Epithelial cell of proximal tubule (primary cell): Measurements from ENCODE around the gene TOPAZ1. TPM values are rescaled to one million over a fixed set of nuclear protein-coding genes. Genes with fewer than 3 reads are reported as not detected.

Source experiments
- DNase-seq: peaks from one replicate; pipeline ENCODE4 v3.0.0-alpha.2; 2011; ENCODE audit warnings: low read depth
- H3K4me3 ChIP-seq: 2 replicates; pipeline ENCODE4 v1.5.1; 2011; ENCODE audit warnings: low read depth, mild to moderate bottlenecking, low read length
- CTCF ChIP-seq: conservative IDR thresholded peaks from 2 replicates; pipeline ENCODE4 v1.5.1; 2012; ENCODE audit warnings: low read depth, mild to moderate bottlenecking, low read length
- total RNA-seq: library from RNA; depleted of rRNA; stranded (reverse); fragments of >200 nt; gene quantifications from 2 replicates; pipeline ENCODE4 v1.2.3, GENCODE V29; 2015

TOPAZ1 gene
- total RNA-seq: not detected in 2 replicates

- DNase-seq: no peak
- H3K4me3 ChIP-seq: no peak within 1 kb of the TSS
- TF ChIP-seq CTCF: no peak
Observed at GRCh38 chr3:44241706-44242105, at the start of gene TOPAZ1. Gene TOPAZ1 (plus strand): TSS chr3:44241886. CDS start chr3:44242054, 168 bp downstream.

GRCh38 chr3:44198284-44199269 is 43.1 kb upstream of the TOPAZ1 start:
- H3K4me3 ChIP-seq: no peak overlapping the region
- peak; percentile 40 for DNase-seq
- peak; percentile 97 for TF ChIP-seq CTCF

DNA sequence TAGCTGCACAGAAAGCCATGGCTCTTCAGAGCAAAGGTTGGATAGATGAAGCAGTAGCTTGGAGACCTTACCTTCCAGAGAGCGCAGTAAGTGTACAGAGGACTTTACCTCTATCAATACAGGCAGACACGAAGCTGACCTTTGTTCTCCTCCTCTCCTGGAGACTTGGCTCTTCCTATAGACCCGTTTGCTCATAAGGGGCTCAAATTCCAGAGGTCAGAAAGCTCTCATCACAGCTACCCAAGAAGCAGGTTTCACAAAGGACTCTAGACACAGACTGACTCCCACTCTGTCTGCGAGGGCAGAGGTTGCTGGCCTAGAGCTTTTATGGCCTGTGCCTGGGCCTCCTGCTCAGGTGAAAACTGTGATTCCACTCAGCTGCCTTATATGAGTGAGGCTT is 35.4 kb upstream of the TOPAZ1 start:
- DNase-seq: no peak
- no peak overlapping the region for H3K4me3 ChIP-seq
- no peak for TF ChIP-seq CTCF

- DNase-seq: no peak
- H3K4me3 ChIP-seq: no peak overlapping the region
- TF ChIP-seq CTCF: no peak
Observed at GRCh38 chr3:44206862-44207652, 34.6 kb upstream of the TOPAZ1 start.

DNA sequence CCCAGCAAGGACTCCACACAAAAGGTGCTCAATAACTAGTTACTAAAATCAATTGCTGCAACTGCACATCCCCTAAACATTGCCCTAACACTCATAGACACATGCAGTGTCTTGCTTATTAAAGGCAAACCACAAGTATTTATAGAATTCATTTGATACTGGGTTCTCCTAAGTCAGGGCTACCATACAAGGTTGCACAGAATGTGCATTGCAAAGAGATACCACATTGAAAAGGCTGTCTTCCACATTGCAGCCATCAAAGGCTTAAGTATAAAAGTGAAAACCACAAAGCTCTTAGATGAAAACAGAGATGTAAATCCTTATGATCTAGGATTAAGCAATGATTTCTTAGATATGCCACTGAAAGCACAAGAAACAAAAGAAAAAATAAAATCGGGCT is 33.6 kb upstream of the TOPAZ1 start:
- TF ChIP-seq CTCF: no peak
- no peak for DNase-seq
- H3K4me3 ChIP-seq: no peak overlapping the region

DNA sequence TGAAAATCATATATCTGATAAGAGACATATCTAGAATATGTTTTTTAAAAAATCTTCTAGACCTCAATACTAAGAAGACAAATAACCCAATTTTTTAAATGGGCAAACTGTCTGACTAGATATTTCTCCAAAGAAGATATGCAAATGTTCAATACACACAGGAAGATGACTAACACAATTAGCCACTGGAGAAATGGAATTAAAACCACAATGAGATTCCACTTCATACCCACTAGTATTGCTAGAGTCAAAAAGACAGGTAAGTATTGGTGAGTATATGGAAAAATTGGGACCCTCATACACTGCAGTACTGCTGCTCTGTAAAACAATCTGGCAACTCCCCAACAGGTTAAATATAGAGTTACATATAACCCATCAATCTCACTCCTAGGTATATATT is 33.1 kb upstream of the TOPAZ1 start:
- no peak for DNase-seq
- TF ChIP-seq CTCF: no peak
- H3K4me3 ChIP-seq: no peak overlapping the region
